HepG2 (cell line): ENCODE data around the gene SLC16A3. TPM values are rescaled to one million over a fixed set of nuclear protein-coding genes. Genes with fewer than 3 reads are reported as not detected.

Source experiments
- CBFB ChIP-seq: sonication (generic); formaldehyde crosslinking; IDR thresholded peaks from 2 replicates; pipeline ENCODE4 v1.4.0; 2020; ENCODE audit warnings: missing genetic modification reagents
- CEBPG ChIP-seq: IDR thresholded peaks from 2 replicates; pipeline ENCODE4 v1.6.1; 2016
- EEA1 ChIP-seq: sonication (generic); formaldehyde crosslinking; IDR thresholded peaks from 2 replicates; pipeline ENCODE4 v1.5.1; 2020; ENCODE audit warnings: mild to moderate bottlenecking, missing genetic modification reagents, borderline replicate concordance
- ETV6 ChIP-seq: sonication (generic); formaldehyde crosslinking; conservative IDR thresholded peaks from 2 replicates; pipeline ENCODE4 v1.4.0; 2020; ENCODE audit warnings: missing genetic modification reagents
- FOXC1 ChIP-seq: sonication (generic); formaldehyde crosslinking; IDR thresholded peaks from 2 replicates; pipeline ENCODE4 v1.8.0; 2022; ENCODE audit warnings: mild to moderate bottlenecking, missing genetic modification reagents, borderline replicate concordance
- MED1 ChIP-seq: sonication (generic); formaldehyde crosslinking; IDR thresholded peaks from 2 replicates; pipeline ENCODE4 v1.4.0; 2020; ENCODE audit warnings: missing genetic modification reagents
- MTF2 ChIP-seq: sonication (generic); formaldehyde crosslinking; IDR thresholded peaks from 2 replicates; pipeline ENCODE4 v1.5.0; 2020; ENCODE audit warnings: missing genetic modification reagents, borderline replicate concordance
- PRPF4 ChIP-seq: fragments of 200-400 bp; formaldehyde crosslinking; IDR thresholded peaks from 2 replicates; pipeline ENCODE4 v1.6.1; 2016; ENCODE audit warnings: low read length, low read depth; ENCODE audit not compliant: poor library complexity, severe bottlenecking
- SCMH1 ChIP-seq: sonication (generic); formaldehyde crosslinking; IDR thresholded peaks from 2 replicates; pipeline ENCODE4 v1.9.0; 2021; ENCODE audit warnings: missing genetic modification reagents, mild to moderate bottlenecking, borderline replicate concordance
- TCF7L2 ChIP-seq: IDR thresholded peaks from 2 replicates; pipeline ENCODE4 v1.6.1; 2011; ENCODE audit warnings: mild to moderate bottlenecking, low read depth, low read length, moderate library complexity
- ZBTB3 ChIP-seq: sonication (generic); formaldehyde crosslinking; IDR thresholded peaks from 2 replicates; pipeline ENCODE4 v1.4.0; 2020; ENCODE audit warnings: low read depth, mild to moderate bottlenecking, moderate library complexity, missing genetic modification reagents, borderline replicate concordance
- ZNF557 ChIP-seq: sonication (generic); formaldehyde crosslinking; IDR thresholded peaks from 2 replicates; pipeline ENCODE4 v1.4.0; 2020; ENCODE audit warnings: missing genetic modification reagents
- ZNF619 ChIP-seq: sonication (generic); formaldehyde crosslinking; IDR thresholded peaks from 2 replicates; pipeline ENCODE4 v1.4.0; 2020; ENCODE audit warnings: mild to moderate bottlenecking, missing genetic modification reagents
- ZNF780A ChIP-seq: sonication (generic); formaldehyde crosslinking; IDR thresholded peaks from 2 replicates; pipeline ENCODE4 v1.8.0; 2022; ENCODE audit warnings: mild to moderate bottlenecking, missing genetic modification reagents, moderate library complexity
- ZNF878 ChIP-seq: sonication (generic); formaldehyde crosslinking; IDR thresholded peaks from 2 replicates; pipeline ENCODE4 v1.8.1; 2023; ENCODE audit warnings: mild to moderate bottlenecking, missing genetic modification reagents, moderate library complexity
- polyA plus RNA-seq, 8 experiments: library from polyadenylated mRNA; depleted of rRNA in 3 of 8; stranded (reverse) in 7 of 8; unstranded in 1 of 8; fragments of >200 nt; fragmentation: Illumina TruSeq in 4 of 8; extraction: Trizol in 4 of 8; gene quantifications; 2 replicates each; pipeline versions ENCODE4 v1.2.1 to v1.2.3, GENCODE V29; 2011 to 2016; ENCODE audit warnings: low read depth in 4 of 8, missing spikeins in 1 of 8, mixed read lengths in 1 of 8; ENCODE audit not compliant: insufficient read depth in 1 of 8
- total RNA-seq, 5 experiments: library from RNA; depleted of rRNA; stranded (reverse); fragments of >200 nt; fragmentation: Illumina TruSeq; extraction: Trizol; gene quantifications; 2 replicates each; pipeline ENCODE4 v1.2.3, GENCODE V29; 2016; ENCODE audit warnings: low read depth in 1 of 5
- TF ChIP-seq, protein P1 (sequence below): sonication (generic); formaldehyde crosslinking; IDR thresholded peaks from 2 replicates; pipeline ENCODE4 v1.4.0; 2020; ENCODE audit warnings: missing genetic modification reagents, borderline replicate concordance
- TF ChIP-seq, protein P2 (sequence below): sonication (generic); formaldehyde crosslinking; IDR thresholded peaks from 2 replicates; pipeline ENCODE4 v1.4.0; 2020; ENCODE audit warnings: mild to moderate bottlenecking, missing genetic modification reagents
- TF ChIP-seq, protein P3 (sequence below): sonication (generic); formaldehyde crosslinking; IDR thresholded peaks from 2 replicates; pipeline ENCODE4 v1.4.0; 2020; ENCODE audit warnings: missing genetic modification reagents
- TF ChIP-seq, protein P4 (sequence below): IDR thresholded peaks from 2 replicates; pipeline ENCODE4 v1.6.1; 2016; ENCODE audit warnings: low read depth, missing genetic modification reagents, missing compliant biosample characterization

Gene SLC16A3
- total and polyA plus RNA-seq, 2 of the 13 experiments (the other 11 are each of a cell fraction or from before 2014, with no cell fraction given): 242 to 349 TPM

DNA sequence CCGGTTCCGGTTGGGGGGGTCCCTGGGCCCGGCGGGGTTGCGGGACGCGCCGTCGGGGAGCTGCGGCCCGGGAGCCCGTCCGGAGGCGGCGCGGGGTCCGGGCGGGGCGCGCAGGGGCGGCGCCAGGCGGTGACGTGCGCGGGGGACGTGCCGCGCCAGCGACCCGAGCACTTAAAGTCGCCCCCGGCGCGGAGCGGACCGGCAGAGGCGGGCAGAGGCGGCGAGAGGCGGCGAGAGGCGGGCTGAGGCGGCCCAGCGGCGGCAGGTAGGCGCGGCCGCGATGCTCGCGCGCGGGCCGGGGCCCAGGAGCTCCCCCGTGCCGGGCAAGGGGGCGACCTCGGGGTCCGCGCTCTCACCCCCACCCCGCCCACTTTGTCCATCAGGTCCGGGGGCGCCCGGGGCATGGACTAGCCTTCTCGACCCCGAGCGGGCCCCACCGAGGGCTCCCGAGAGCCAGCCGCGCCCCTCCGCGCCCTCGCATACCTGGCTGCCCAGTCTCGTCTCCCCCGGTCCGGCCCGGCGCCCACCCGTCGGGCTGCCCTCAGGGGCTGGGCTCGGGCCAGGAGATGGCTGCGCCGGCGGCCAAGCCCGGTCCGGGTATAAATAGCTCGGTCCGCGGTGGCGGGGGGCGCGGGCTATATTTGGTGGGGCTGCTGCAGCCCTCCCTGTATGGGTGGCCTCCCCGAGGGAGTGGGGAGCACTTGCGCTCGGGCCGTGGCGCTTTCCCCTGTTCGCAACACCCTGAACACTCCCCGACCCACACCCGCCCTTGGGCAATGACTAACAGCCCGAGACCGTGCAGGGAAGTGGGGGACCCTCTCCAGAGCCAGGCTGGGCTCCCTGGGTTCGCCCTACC is at the start of gene SLC16A3 (continued):
- TF ChIP-seq, protein P1, sequence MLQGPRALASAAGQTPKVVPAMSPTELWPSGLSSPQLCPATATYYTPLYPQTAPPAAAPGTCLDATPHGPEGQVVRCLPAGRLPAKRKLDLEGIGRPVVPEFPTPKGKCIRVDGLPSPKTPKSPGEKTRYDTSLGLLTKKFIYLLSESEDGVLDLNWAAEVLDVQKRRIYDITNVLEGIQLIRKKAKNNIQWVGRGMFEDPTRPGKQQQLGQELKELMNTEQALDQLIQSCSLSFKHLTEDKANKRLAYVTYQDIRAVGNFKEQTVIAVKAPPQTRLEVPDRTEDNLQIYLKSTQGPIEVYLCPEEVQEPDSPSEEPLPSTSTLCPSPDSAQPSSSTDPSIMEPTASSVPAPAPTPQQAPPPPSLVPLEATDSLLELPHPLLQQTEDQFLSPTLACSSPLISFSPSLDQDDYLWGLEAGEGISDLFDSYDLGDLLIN: no peak
- TF ChIP-seq, protein P2, sequence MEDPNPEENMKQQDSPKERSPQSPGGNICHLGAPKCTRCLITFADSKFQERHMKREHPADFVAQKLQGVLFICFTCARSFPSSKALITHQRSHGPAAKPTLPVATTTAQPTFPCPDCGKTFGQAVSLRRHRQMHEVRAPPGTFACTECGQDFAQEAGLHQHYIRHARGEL (CRISPR knock-in tag): no peak
- no peak; the same call in 1 of the 2 replicates for TF ChIP-seq FOXC1 (CRISPR knock-in tag)
- TF ChIP-seq, protein P3, sequence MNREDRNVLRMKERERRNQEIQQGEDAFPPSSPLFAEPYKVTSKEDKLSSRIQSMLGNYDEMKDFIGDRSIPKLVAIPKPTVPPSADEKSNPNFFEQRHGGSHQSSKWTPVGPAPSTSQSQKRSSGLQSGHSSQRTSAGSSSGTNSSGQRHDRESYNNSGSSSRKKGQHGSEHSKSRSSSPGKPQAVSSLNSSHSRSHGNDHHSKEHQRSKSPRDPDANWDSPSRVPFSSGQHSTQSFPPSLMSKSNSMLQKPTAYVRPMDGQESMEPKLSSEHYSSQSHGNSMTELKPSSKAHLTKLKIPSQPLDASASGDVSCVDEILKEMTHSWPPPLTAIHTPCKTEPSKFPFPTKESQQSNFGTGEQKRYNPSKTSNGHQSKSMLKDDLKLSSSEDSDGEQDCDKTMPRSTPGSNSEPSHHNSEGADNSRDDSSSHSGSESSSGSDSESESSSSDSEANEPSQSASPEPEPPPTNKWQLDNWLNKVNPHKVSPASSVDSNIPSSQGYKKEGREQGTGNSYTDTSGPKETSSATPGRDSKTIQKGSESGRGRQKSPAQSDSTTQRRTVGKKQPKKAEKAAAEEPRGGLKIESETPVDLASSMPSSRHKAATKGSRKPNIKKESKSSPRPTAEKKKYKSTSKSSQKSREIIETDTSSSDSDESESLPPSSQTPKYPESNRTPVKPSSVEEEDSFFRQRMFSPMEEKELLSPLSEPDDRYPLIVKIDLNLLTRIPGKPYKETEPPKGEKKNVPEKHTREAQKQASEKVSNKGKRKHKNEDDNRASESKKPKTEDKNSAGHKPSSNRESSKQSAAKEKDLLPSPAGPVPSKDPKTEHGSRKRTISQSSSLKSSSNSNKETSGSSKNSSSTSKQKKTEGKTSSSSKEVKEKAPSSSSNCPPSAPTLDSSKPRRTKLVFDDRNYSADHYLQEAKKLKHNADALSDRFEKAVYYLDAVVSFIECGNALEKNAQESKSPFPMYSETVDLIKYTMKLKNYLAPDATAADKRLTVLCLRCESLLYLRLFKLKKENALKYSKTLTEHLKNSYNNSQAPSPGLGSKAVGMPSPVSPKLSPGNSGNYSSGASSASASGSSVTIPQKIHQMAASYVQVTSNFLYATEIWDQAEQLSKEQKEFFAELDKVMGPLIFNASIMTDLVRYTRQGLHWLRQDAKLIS: no peak
- peak; percentile 34; the same call in 1 of the 2 replicates for TF ChIP-seq EEA1 (CRISPR knock-in tag)
- TF ChIP-seq MTF2 (CRISPR knock-in tag): no peak
- no peak for TF ChIP-seq PRPF4
- TF ChIP-seq SCMH1 (CRISPR knock-in tag): no peak
- TF ChIP-seq ZNF780A (CRISPR knock-in tag): no peak
- TF ChIP-seq ZNF619 (CRISPR knock-in tag): no peak
- TF ChIP-seq MED1: peak; percentile 58; the same call in 1 of the 2 replicates
- no peak for TF ChIP-seq CEBPG (CRISPR knock-in tag)
- TF ChIP-seq, protein P4, sequence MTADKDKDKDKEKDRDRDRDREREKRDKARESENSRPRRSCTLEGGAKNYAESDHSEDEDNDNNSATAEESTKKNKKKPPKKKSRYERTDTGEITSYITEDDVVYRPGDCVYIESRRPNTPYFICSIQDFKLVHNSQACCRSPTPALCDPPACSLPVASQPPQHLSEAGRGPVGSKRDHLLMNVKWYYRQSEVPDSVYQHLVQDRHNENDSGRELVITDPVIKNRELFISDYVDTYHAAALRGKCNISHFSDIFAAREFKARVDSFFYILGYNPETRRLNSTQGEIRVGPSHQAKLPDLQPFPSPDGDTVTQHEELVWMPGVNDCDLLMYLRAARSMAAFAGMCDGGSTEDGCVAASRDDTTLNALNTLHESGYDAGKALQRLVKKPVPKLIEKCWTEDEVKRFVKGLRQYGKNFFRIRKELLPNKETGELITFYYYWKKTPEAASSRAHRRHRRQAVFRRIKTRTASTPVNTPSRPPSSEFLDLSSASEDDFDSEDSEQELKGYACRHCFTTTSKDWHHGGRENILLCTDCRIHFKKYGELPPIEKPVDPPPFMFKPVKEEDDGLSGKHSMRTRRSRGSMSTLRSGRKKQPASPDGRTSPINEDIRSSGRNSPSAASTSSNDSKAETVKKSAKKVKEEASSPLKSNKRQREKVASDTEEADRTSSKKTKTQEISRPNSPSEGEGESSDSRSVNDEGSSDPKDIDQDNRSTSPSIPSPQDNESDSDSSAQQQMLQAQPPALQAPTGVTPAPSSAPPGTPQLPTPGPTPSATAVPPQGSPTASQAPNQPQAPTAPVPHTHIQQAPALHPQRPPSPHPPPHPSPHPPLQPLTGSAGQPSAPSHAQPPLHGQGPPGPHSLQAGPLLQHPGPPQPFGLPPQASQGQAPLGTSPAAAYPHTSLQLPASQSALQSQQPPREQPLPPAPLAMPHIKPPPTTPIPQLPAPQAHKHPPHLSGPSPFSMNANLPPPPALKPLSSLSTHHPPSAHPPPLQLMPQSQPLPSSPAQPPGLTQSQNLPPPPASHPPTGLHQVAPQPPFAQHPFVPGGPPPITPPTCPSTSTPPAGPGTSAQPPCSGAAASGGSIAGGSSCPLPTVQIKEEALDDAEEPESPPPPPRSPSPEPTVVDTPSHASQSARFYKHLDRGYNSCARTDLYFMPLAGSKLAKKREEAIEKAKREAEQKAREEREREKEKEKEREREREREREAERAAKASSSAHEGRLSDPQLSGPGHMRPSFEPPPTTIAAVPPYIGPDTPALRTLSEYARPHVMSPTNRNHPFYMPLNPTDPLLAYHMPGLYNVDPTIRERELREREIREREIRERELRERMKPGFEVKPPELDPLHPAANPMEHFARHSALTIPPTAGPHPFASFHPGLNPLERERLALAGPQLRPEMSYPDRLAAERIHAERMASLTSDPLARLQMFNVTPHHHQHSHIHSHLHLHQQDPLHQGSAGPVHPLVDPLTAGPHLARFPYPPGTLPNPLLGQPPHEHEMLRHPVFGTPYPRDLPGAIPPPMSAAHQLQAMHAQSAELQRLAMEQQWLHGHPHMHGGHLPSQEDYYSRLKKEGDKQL: no peak
- no peak for TF ChIP-seq CBFB (CRISPR knock-in tag)
- no peak for TF ChIP-seq TCF7L2
- peak; percentile 16; the same call in 1 of the 2 replicates for TF ChIP-seq ZNF557
- TF ChIP-seq ZNF878: no peak
- TF ChIP-seq ZBTB3: no peak
- TF ChIP-seq ETV6: no peak
